Esophagus muscularis mucosa (tissue), 4 donors: ENCODE results near the gene PLPPR1.

Experiments used
- CTCF ChIP-seq, 3 experiments: fragments of 200-600 bp in 2 of 3; fragments of 450-650 bp in 1 of 3; sonication (generic) in 2 of 3; IDR thresholded peaks; one replicate each; pipeline ENCODE4 v1.5.1; 2017 to 2019; ENCODE audit warnings: antibody characterized with exemption in 3 of 3, mild to moderate bottlenecking in 2 of 3, moderate library complexity in 1 of 3
- EP300 ChIP-seq: sonication (generic); formaldehyde crosslinking; IDR thresholded peaks from one replicate; pipeline ENCODE4 v1.6.1; 2017; ENCODE audit warnings: antibody characterized with exemption
- POLR2A ChIP-seq: fragments of 450-650 bp; IDR thresholded peaks from one replicate; pipeline ENCODE4 v1.6.1; 2017; ENCODE audit warnings: antibody characterized with exemption, moderate library complexity, mild to moderate bottlenecking, low read depth
- POLR2AphosphoS5 ChIP-seq, 2 donors: sonication (generic); formaldehyde crosslinking; IDR thresholded peaks; one replicate each; pipeline ENCODE4 v1.6.1; 2017; ENCODE audit warnings: antibody characterized with exemption in 2 of 2

GRCh38 chr9:101200852-101201251 is 172.3 kb downstream of the PLPPR1 start:
- no peak for TF ChIP-seq EP300
- no peak for TF ChIP-seq POLR2A
- no peak for TF ChIP-seq CTCF (IDR thresholded peaks at IDR 0.05)
- no peak for TF ChIP-seq POLR2AphosphoS5 (IDR thresholded peaks at IDR 0.05)
